SK-N-SH treated with all-trans-retinoic acid at 6 μM for 48 hours (cell line): ENCODE measurements around the gene FYN.

Source experiments
- BACH2 ChIP-seq: fragments of 250-450 bp; sonication (Bioruptor Pico); IDR thresholded peaks from 2 replicates; pipeline ENCODE4 v1.9.0; 2021; ENCODE audit warnings: mild to moderate bottlenecking, borderline replicate concordance
- TCF4 ChIP-seq: fragments of 250-450 bp; sonication (Bioruptor Pico); IDR thresholded peaks from 2 replicates; pipeline ENCODE4 v1.8.0; 2021; ENCODE audit warnings: mild to moderate bottlenecking, moderate library complexity, borderline replicate concordance

DNA sequence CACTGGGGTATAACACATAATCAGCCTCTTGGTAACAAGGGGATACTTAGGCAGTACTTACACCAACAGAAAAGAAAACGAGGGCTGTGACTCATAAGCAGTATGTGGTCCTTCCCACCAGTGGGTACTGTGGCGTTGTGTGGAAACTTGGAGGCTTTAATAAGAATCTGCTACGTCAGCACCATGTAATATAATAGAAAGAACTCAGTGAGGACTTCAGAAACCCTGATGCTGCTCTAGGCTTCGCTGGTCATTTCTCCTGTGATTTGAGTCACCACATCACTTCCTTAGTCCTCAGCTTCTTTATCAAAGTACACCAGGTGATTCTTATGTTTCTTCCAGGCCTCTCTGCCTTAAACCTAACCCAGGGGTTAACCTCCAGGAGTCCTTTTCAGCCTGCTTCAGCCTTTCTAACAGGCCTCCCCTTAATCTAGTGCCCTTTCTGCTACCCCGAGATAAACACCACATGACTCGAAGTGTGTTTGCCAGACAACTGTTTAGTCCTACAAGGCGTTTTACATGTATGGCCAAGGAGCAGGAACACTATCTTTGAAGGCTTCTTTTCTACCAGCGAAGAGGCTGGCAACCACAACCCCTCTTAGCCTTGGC, 68.5 kb downstream of the FYN start:
- TF ChIP-seq TCF4 (CRISPR knock-in tag): no peak
- TF ChIP-seq BACH2 (CRISPR knock-in tag): no peak
